ENCODE data around the gene NUDC.
"Not testable (repeated sequence)": the region's sequence is repeated elsewhere in the genome, so short reads cannot be mapped to it uniquely, and the experiment has no call there.

Gene NUDC

DNA sequence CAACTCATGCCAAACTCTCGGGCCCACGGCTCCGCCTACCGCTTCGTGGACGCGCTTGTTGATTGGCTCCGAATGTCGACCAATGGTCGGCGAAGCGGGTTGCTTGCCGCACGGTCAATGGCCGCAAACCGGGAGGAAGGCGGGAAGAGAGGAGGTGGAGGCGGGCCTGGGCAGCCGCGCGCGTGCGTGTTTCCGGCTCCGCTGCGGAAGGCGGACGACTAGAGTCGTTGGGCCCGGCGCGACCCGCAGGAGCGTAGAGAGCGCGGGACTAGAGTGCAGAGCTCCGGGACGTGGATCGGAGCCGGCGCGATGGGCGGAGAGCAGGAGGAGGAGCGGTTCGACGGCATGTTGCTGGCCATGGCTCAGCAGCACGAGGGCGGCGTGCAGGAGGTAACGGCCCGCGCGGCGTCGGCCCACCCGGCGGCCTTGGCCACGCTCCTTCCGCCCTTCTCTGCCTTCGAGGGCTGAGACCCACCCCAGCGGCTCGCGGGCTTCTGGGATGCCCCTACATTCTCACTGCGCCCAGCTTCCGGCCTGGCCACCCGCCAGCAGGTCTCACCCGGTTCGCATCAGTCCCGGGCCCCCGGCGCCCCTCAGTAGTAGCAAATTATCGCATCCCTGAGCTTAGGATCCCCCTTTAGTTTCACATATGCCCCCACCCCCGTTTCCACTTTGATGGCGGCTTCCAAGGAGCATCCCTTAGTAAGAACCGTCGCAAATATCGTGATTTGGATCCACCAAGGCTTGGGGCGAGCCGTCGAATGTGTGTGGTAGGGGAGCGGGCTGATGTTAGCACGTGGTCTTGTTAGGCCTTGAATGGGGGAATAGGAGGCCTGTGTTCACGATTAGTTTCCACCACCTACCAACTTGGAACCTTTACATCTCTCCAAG, at the start of gene NUDC:
NUDC (plus strand) TSS at position 204 of the 891 bp plus-strand sequence; CDS start at position 310, 106 bp downstream.
- Histone ChIP-seq H3K9me3 (ENCODE audit: control insufficient read depth, low read length) (no peaks in the 10 kb centered on the region), H3K4me2 (ENCODE audit: low read length) (peak within 1 kb of the TSS; percentile 89), H3K4me3 (ENCODE audit: low read depth, low read length) (peak within 1 kb of the TSS; percentile 89), H3K36me3 (ENCODE audit: control insufficient read depth, insufficient read depth, low read length) (no peaks in the 10 kb centered on the region), H3K4me1 (no peaks in the 10 kb centered on the region), H3K9ac (peak within 1 kb of the TSS; percentile 61), H3K79me2 (peaks cover 12% of the 10 kb centered on the region), H3K27ac (peak within 1 kb of the TSS; percentile 66), H2AFZ (peak within 1 kb of the TSS; percentile 94), H3K27me3 (ENCODE audit: control insufficient read depth, insufficient read depth, low read length) (no peaks in the 10 kb centered on the region)
- TF ChIP-seq, protein P1, sequence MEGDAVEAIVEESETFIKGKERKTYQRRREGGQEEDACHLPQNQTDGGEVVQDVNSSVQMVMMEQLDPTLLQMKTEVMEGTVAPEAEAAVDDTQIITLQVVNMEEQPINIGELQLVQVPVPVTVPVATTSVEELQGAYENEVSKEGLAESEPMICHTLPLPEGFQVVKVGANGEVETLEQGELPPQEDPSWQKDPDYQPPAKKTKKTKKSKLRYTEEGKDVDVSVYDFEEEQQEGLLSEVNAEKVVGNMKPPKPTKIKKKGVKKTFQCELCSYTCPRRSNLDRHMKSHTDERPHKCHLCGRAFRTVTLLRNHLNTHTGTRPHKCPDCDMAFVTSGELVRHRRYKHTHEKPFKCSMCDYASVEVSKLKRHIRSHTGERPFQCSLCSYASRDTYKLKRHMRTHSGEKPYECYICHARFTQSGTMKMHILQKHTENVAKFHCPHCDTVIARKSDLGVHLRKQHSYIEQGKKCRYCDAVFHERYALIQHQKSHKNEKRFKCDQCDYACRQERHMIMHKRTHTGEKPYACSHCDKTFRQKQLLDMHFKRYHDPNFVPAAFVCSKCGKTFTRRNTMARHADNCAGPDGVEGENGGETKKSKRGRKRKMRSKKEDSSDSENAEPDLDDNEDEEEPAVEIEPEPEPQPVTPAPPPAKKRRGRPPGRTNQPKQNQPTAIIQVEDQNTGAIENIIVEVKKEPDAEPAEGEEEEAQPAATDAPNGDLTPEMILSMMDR (IDR thresholded peaks at IDR 0.05): no peak

DNA sequence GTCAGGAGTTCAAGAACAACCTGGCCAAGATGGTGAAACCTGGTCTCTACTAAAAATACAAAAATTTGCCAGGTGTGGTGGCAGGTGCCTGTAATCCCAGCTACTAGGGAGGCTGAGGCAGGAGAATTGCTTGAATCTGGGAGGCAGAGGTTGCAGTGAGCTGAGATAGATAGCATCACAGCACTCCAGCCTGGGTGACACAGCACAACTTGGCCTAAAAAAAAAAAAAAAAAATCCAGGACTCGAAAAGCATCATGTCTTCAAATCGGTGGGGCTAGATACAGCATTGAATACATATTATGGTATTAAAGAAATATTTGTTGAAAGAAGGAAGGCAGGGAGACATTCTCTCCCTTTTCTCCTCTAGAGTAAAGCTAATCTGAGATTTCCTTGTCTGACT, 48.4 kb upstream of the NUDC start:
- not testable (repeated sequence) for H3K9me3 ChIP-seq (ENCODE audit: control insufficient read depth, low read length); H2AFZ ChIP-seq; H3K9ac ChIP-seq; H3K27ac ChIP-seq; H3K79me2 ChIP-seq; H3K4me1 ChIP-seq; H3K4me3 ChIP-seq (ENCODE audit: low read depth, low read length); H3K27me3 ChIP-seq (ENCODE audit: control insufficient read depth, insufficient read depth, low read length); H3K36me3 ChIP-seq (ENCODE audit: control insufficient read depth, insufficient read depth, low read length); H3K4me2 ChIP-seq (ENCODE audit: low read length)

DNA sequence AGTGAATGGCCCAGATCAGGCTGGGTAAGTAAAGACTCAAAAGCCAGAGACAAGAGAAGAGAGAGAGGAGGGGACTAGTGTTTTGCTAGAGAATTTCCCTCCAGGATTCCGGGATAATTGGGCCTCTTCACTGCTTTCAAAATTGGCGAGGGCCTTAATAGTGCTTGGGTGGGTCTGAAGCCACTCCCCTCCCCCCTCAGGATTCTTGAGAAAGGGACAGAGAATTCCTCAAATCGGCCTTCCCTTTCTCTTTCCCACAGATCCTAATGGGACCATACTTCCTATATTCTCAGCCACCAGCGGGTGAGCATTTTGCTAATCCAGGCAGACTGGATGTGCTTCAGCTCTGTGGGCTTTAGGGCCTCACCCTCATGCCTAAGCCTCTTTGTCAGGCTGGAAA, 46.6 kb upstream of the NUDC start:
- Histone ChIP-seq H2AFZ (no peak overlapping the region), H3K4me1 (no peaks in the 10 kb centered on the region), H3K79me2 (no peaks in the 10 kb centered on the region), H3K36me3 (ENCODE audit: control insufficient read depth, insufficient read depth, low read length) (no peaks in the 10 kb centered on the region), H3K9ac (no peak overlapping the region), H3K4me2 (ENCODE audit: low read length) (no peak overlapping the region), H3K27ac (no peak overlapping the region), H3K27me3 (ENCODE audit: control insufficient read depth, insufficient read depth, low read length) (no peaks in the 10 kb centered on the region), H3K4me3 (ENCODE audit: low read depth, low read length) (no peak overlapping the region), H3K9me3 (ENCODE audit: control insufficient read depth, low read length) (no peaks in the 10 kb centered on the region)
- TF ChIP-seq, protein P1 (IDR thresholded peaks at IDR 0.05): no peak

DNA sequence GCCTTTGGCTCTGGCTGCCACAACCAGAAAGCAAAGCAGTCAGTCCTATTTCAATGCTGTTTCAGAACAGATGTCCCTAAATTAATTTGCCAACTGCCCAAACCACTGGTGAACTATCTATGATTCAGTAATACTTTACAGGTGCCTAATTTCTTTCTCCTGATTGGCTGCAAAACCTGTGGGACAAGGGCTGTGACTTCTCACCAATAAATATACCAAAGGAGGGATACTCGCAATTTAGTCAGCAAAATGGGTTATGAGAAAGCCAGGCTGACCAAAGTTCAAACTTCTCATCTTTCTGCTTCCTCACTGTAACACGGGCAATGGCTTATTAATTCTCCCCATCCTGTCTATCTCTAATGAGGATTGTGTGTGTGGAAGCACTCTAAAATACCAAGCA, 44.2 kb upstream of the NUDC start:
- H3K4me1 ChIP-seq: no peaks in the 10 kb centered on the region
- no peaks in the 10 kb centered on the region for H3K79me2 ChIP-seq
- H3K9me3 ChIP-seq (ENCODE audit: control insufficient read depth, low read length): no peaks in the 10 kb centered on the region
- H3K9ac ChIP-seq: no peak overlapping the region
- no peak overlapping the region for H3K27ac ChIP-seq
- no peak overlapping the region for H2AFZ ChIP-seq
- no peak overlapping the region for H3K4me2 ChIP-seq (ENCODE audit: low read length)
- no peaks in the 10 kb centered on the region for H3K36me3 ChIP-seq (ENCODE audit: control insufficient read depth, insufficient read depth, low read length)
- no peak overlapping the region for H3K4me3 ChIP-seq (ENCODE audit: low read depth, low read length)
- H3K27me3 ChIP-seq (ENCODE audit: control insufficient read depth, insufficient read depth, low read length): no peaks in the 10 kb centered on the region
- TF ChIP-seq, protein P1 (IDR thresholded peaks at IDR 0.05): no peak

DNA sequence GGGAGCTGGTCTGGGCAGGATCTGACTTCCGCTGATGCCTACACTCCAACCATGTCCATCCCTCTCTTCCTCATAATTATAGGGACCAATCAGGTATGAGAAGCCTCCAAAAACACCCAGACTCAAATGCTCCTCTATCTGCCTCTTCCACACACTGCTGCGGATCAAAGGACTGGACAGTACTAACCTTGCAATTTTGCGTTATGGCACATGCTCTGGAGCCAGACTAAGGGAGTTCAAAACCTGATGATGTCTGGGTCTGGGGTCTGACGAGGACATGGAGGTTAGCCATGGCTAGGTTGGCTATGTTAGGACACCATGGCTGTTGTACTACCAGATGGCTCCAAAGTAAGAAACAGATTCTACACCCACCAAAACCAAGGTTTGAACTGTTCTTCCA, 41.8 kb upstream of the NUDC start:
- Histone ChIP-seq H3K9ac (no peak overlapping the region), H3K79me2 (no peaks in the 10 kb centered on the region), H3K4me2 (ENCODE audit: low read length) (no peak overlapping the region), H3K4me3 (ENCODE audit: low read depth, low read length) (no peak overlapping the region), H3K36me3 (ENCODE audit: control insufficient read depth, insufficient read depth, low read length) (no peaks in the 10 kb centered on the region), H3K27me3 (ENCODE audit: control insufficient read depth, insufficient read depth, low read length) (no peaks in the 10 kb centered on the region), H3K27ac (no peak overlapping the region), H3K9me3 (ENCODE audit: control insufficient read depth, low read length) (no peaks in the 10 kb centered on the region), H2AFZ (no peak overlapping the region), H3K4me1 (no peaks in the 10 kb centered on the region)
- TF ChIP-seq, protein P1 (IDR thresholded peaks at IDR 0.05): no peak

DNA sequence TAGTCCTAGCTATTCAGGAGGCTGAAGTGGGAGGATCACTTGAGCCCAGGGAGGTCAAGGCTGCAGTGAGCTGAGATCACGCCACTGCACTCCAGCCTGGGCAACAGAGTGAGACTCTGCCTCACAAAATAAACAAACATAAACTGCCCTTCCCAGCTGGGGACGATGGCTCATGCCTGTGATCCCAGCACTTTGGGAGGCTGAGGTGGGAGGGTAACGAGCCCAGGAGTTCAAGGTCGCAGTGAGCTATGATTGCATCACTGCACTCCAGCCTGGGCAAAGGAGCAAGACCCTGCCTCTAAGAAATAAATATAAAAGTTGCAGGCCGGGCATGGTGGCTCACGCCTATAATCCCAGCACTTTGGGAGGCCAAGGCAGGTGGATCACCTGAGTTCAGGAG, 39.9 kb upstream of the NUDC start:
- not testable (repeated sequence) for H3K4me3 ChIP-seq (ENCODE audit: low read depth, low read length); H2AFZ ChIP-seq; H3K9me3 ChIP-seq (ENCODE audit: control insufficient read depth, low read length); H3K4me2 ChIP-seq (ENCODE audit: low read length); H3K27ac ChIP-seq; H3K27me3 ChIP-seq (ENCODE audit: control insufficient read depth, insufficient read depth, low read length); H3K9ac ChIP-seq; H3K36me3 ChIP-seq (ENCODE audit: control insufficient read depth, insufficient read depth, low read length); H3K4me1 ChIP-seq; H3K79me2 ChIP-seq
